Stimulated activated CD8-positive, alpha-beta memory T cell treated with anti-CD3 and anti-CD28 coated beads, Interleukin-4, amount 100 ng/mL, for 1 hour (primary cell): Measurements from ENCODE around the gene TNS3.
"Not testable (repeated sequence)": the region's sequence is repeated elsewhere in the genome, so short reads cannot be mapped to it uniquely, and the experiment has no call there.

ENCODE experiments used
- DNase-seq, 2 donors: peaks; one replicate each; pipeline ENCODE4 v3.0.0-alpha.2; 2020; ENCODE audit warnings: low read depth in 2 of 2, low spot score in 1 of 2

TNS3 gene

GRCh38 chr7:47454069-47454973 is 127.6 kb downstream of the TNS3 start:
- no peak for DNase-seq

GRCh38 chr7:47453093-47454061 is 128.5 kb downstream of the TNS3 start:
- DNase-seq, result no peak

DNA sequence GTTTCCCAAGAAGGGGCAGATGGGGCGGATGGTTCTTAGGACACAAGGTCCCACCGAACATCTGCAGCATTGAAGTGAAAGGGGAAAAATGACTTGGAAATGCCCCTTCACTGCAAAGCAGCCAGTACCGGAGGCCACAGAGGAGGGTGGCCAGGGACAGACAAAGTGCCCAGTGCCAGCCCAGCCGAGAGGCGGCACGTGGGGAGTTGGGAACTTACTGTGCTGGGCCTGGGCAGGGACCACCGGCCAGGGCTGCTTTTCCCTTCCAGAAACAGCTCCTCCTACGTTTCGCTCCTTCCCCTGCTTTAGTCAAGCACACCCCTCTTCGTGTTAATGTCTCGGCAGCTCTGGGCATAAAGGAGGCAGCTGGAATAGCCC is 129.2 kb downstream of the TNS3 start:
- DNase-seq, result no peak

- no peak for DNase-seq
These were observed 129.6 kb downstream of the TNS3 start for GRCh38 chr7:47452295-47452694.

- no peak for DNase-seq
These were observed 130.1 kb downstream of the TNS3 start for GRCh38 chr7:47451851-47452205.

DNA sequence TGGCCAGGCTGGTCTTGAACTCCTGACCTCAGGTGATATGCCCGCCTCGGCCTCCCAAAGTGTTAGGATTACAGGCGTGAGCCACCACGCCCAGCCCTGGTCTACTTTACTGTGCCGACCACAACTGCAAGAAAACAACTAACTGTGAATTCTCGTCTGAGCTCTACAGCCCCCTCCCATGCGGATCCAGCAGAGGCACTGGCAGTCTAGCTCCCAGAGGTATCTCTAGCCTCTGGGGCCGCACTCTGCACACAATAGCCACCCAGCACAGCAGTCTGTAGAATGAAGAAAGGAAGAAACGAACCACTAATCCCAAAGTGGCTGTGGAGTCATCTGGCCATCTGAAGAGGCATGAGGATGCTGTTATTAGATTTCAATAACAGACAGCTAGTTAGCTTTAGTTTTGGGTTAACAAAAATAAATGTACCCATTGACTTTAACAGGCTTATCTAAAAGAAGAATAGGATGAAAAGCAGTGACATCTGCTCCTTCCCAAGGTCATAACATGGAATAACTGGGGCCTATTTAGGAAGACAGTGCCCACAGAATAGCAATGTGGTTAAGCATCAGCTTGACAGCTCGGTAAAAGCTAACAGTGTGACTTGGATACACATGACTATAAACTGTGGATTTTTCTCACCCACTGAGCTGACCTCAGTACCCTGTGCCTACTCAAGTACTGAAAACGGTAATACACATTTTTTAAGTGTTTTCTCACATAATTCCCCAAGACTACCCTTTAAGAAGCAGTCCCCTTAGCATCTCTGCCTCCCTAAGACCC is 131.9 kb downstream of the TNS3 start:
- no peak for DNase-seq

- DNase-seq, result no peak
These were observed 132.9 kb downstream of the TNS3 start for GRCh38 chr7:47448971-47449370.

- no peak for DNase-seq
These were observed 134.1 kb downstream of the TNS3 start for GRCh38 chr7:47447621-47448349.

DNA sequence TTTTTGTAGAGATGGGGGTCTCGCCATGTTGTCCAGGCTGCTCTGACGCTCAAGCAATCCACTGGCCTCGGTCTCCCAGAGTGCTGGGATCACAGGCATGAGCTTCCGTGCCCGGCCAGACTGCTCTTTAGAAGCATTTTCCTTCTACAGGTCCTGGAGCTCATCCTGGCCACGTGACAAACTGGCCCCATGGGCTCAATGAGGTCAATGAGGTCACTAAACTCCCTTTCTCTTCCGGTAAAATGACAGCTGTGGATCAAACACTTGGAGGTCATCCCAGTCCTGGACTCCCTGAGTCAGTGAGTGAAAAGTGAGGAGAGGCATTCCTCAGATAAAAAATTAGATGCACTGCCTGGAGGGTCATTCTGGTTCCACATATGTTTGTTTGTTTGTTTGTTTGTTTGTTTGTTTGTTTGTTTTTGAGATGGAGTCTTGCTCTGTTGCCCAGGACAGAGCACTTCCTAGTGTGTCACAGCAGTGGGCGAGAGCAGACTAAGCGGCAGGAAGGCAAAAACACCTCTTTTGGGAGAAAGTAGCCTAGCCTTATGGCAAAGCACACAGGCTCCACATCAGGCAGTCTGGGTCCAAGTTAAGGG is 134.9 kb downstream of the TNS3 start:
- DNase-seq, result no peak

GRCh38 chr7:47444376-47445098 is 137.4 kb downstream of the TNS3 start:
- DNase-seq, result no peak

GRCh38 chr7:47443049-47443448 is 138.9 kb downstream of the TNS3 start:
- no peak for DNase-seq

DNA sequence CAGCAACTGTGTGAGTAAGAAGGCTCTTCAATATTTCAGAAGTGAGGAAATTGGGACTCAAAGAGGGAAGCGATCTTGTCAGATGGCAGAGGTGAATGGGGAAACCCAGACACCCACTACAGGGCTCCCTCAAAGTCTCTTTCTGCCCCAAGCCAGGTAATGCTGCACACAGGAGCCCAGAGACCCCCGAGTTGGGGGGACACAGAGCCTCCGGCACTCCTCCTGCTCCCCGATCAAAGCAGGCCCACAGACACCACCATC is 139.4 kb downstream of the TNS3 start:
- DNase-seq, result no peak

DNA sequence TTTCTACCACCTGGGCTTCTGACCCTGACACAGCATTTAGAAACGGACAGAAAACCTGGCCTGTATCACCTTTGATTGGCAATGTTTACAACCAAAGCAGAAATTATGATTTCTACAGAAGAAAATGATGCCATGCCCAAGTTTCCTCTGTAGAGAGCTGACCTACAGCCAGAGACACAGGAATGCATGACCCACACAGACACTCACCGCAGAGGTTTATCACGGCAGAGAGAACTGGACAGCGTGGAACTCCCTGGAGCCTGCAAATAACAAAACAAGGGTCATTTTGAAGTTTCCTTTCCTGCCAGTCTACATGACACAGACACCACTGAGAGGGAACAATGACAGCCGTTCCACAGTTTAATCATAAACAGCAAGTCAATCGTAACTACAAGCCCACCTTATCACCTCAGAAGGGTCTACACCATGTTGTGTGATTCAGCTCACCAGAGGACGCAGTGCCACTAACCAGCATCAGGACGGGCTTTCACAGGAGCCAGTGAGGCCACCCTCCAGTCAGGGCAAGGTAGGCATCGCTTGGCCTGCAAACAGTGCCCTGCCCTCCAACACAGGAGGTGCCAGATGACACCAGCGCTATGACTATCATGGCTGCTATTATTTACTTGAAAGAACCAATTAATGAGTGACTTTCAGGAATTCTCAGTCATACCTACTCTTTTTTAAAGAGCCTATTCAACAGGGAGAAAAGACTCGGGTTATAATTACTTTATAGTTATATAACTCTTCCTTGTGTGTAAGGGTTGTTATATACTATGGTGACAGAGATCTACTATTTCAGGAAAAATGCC is 139.9 kb downstream of the TNS3 start:
- no peak for DNase-seq

GRCh38 chr7:47441048-47441447 is 140.9 kb downstream of the TNS3 start:
- not testable (repeated sequence) for DNase-seq

DNA sequence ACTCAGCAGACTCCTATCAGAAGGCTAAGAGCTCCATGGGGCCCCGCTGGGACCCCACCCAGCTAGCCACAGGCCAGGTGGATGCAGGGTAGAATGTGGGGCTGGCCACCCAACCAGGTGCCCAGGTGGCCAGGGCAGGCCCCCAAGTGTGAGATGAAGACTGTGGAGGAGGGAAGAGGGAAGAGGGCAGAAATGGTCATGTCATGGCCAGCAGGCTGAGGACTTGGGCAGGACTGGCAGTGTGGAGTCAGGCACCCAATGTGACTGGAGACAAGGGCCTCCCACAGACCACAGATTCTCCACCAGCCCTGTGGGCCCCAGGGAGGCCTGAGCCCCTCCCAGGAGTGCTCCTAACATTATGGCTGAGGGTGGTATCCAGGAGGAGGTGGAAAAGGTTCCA is 141.6 kb downstream of the TNS3 start:
- no peak for DNase-seq

DNA sequence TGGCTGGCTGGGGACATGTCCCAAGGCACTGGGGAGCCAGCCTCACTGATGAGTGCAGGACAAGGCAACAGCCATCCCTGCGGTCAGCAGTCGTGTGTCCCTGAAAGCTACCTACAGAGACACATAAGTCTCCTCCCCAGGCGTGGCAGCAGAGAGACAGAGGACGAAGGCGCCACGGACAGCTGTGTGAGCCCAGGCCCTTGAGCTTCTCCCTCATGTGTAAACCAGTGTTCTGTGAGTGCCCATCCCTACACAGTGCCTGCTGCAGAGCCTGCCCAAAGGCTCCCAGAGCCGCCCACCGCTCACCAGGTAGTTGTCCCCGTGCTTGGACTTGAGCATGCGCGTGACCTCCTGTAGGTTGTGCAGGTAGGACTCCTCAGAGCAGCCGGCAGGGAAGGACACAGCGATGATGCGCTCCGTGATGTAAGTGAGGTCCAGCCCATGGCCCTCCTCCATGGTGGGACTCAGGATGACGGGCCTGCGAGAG is 142.7 kb downstream of the TNS3 start:
- DNase-seq, result no peak

GRCh38 chr7:47438411-47439029 is 143.4 kb downstream of the TNS3 start:
- no peak for DNase-seq

DNA sequence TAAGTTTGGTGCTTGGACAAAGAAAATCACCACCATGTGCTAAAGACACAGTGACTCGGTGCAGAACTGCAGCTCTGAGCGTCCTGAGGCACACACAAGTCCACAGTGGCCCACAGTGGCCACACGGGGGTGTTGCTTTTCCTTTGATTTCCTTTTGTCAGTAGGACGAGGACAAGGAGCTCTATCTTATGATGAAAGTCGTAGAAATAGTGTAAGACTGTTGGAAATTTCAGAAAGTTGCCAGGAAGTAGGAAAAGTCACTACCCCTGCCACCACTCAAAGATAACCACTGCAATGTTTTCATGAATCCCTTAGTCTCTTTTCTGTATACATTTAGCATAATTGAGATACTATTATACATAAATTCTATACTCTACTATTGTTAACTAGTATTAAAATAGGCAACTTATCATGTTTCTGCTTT is 146.0 kb downstream of the TNS3 start:
- DNase-seq, result no peak

DNA sequence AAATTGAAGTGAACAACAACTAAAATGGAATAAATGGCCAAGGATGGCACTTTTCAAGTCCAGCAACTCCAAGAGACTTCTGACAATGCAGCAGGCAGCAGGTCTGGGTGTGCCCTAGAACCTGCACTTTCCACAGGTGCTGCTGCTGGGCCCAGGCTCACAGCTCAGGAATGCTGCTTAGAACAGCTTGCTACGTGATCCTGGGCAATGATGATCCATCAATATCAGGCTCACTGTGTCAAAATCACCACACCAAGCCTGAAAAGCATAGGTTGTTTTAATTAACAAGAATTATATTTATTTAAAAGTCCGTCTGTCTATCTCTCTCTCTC is 148.4 kb downstream of the TNS3 start:
- DNase-seq, result no peak
